GM20000 (cell line): ENCODE results near the gene PYGO1.
A peak's percentile ranks its signal among the peaks of the same experiment; 100 is the strongest.

Source experiments
- DNase-seq: peaks from one replicate; pipeline ENCODE4 v3.0.0; 2012; ENCODE audit warnings: low spot score
- TF ChIP-seq, protein P1 (sequence below): IDR thresholded peaks from 2 replicates; pipeline ENCODE4 v1.5.1; 2012; ENCODE audit warnings: mild to moderate bottlenecking, control low read depth; ENCODE audit errors: extremely low read depth, missing control alignments

Gene PYGO1

DNA sequence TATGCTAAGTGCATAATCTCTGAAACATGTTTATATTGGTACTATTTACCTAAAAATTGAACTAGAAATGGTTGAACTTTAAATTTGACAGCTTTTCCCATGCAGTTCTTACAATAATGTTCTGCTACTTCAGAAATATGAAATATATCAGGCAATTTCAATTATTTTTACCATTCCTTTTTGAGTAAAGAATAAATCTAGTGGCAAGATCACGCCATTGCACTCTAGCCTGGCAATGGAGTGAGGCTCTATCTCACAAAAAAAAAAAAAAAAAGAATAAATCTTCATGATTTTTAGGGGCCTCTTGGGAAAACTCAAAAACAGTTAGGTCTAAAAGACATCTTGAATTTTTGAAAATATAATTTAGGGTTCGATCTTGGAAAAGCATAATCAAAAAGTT lies 69.5 kb downstream of the PYGO1 start:
- no peak for DNase-seq
- TF ChIP-seq, protein P1, sequence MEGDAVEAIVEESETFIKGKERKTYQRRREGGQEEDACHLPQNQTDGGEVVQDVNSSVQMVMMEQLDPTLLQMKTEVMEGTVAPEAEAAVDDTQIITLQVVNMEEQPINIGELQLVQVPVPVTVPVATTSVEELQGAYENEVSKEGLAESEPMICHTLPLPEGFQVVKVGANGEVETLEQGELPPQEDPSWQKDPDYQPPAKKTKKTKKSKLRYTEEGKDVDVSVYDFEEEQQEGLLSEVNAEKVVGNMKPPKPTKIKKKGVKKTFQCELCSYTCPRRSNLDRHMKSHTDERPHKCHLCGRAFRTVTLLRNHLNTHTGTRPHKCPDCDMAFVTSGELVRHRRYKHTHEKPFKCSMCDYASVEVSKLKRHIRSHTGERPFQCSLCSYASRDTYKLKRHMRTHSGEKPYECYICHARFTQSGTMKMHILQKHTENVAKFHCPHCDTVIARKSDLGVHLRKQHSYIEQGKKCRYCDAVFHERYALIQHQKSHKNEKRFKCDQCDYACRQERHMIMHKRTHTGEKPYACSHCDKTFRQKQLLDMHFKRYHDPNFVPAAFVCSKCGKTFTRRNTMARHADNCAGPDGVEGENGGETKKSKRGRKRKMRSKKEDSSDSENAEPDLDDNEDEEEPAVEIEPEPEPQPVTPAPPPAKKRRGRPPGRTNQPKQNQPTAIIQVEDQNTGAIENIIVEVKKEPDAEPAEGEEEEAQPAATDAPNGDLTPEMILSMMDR: no peak

DNA sequence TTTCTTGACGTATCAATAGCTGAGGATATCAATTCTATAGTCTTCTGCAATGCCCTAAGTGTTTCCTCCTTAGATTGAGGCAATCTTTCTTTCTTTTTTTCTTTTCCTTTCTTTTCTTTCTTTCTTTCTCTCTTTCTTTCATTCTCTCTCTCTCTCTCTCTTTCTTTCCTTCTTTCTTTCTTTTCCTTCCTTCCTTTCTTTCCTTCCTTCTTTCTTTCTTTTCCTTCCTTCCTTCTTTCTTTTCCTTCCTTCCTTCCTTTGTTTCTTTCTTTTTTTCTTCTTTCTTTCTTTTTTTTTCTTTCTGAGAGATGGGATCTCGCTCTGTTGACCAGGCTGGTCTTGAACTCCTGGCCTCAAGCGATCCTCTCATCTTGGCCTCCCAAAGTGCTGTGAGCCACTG lies 70.1 kb downstream of the PYGO1 start:
- TF ChIP-seq, protein P1: no peak
- DNase-seq: no peak

DNA sequence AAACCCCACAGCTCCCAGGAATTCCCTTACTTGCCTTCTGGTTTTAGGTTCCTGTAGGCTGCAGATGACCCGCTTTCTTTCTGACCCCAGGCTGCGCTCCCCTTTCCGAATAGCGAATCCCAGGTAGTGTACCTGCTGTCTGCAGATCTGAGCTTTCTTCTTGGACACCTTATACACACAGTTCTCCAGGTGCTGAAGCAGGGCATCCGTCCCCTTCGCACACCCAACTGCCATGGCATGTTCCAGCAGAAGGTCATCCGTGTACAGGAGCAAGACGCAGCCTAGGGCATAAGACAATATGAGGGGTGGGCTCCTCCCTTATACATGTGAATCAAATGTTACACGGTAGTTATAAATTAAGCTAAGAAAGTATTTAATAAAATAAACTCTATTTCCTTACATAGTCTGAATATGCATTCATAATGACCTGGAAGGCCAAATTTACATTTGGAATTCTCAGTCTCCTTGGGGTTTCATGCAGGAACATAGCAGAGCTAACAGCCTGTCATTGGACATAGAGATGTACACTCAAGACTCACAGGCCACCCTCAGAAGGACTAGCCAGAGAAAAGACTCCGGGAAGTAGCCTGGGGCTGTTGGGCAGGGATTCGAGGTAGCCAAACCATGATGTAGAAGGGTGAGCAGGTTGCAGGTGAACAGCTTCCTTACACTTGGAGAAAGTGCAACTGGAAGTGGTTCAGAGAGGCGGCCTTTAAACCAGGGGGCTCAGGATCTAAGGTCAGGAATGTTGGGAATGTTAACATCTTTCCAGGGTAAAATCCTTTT lies 72.0 kb downstream of the PYGO1 start:
- TF ChIP-seq, protein P1: no peak
- no peak for DNase-seq

DNA sequence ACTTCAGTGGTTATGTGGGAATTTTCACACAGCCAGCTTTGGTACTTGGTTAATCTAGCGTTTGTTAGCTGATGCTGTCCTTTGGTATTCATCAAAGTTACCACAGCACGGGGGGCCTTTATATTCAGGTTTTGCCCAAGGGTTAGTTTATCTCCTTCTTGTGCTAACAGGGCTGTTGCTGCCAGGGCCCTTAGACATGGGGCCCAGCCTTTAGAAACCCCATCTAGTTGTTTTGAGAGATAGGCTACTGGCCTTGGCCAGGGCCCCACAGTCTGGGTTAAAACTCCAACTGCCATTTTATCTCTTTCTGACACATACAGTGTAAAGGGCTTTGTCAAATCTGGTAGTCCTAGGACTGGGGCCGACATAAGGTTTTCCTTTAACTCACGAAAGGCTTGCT lies 72.7 kb downstream of the PYGO1 start:
- TF ChIP-seq, protein P1: no peak

DNA sequence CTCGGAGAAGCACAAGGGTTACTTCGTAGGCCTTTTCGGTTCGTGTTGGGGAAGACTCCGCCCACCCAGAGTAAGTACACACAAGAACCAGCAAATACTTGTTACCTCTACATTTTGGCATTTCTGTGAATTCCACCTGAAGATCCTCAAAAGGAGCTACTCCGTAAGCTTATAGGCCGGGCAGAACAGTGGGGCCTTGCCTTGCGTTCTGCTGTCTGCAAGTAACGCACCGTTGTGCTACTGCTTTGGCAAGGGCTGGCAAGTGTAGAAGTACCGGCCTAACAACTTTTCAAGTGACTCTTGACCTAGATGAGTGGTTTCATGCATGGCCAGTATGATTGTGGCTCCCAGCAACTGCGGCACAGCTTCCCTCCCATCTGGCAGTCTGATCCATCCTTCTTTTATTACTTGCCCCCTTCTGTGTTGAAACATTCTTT lies 73.7 kb downstream of the PYGO1 start:
- TF ChIP-seq, protein P1: no peak
- no peak for DNase-seq

More for the DNA sequence above, 72.7 kb downstream of the PYGO1 start:
- DNase-seq: no peak

DNA sequence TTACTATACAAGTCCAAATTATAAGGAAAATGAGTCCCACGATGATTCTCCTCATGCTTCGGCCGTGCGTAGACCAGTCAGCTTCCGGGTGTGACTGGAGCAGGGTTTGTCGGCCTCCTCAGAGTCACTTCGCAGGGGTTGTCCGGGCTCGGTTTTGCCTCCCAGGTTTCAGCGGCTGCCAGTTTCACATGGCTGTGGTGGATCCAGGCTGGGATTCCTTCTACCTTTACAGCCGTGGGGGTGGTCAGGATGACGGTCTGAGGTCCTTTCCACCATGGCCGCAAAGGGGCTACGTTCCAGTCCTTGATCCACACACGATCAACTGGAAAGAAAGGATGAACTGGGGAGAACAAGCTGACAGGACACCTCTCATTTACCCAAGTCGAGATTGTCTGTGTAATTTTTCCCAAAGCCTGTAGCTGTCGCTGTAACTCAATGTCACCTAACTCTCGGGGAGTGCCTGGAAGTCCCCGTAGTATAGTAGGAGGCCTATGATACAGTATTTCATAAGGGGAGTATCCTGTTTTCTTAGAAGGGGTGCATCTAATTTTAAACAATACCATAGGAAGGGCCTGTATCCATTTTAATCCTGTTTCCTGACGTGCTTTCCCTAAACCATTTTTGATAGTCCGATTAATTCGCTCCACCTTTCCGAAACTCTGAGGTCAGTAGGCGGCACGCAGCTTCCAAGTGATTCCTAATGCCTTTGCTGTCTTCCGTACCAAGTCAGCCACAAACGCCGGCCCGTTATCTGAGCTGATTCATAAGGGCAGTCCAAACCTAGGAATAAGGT lies 74.3 kb downstream of the PYGO1 start:
- TF ChIP-seq, protein P1: peak; percentile 33
- DNase-seq: peak; percentile 34

DNA sequence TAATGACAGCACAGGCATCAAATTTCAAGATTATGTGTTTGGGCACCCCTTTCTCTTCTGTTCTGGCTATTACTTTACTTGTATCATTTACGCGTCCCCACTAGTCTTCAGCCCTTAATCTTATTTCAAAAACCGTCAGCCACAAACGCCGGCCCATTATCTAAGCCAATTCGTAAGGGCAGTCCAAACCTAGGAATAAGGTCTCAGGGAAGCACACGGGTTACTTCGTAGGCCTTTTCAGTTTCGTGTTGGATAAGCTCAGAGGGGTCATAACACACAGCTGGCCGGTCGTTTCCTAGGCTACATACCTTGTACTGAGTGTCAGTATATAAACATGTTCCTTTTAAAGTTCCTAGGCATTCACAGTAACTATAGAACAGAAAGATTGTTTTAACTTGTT lies 75.0 kb downstream of the PYGO1 start:
- TF ChIP-seq, protein P1: no peak
- no peak for DNase-seq
